GM13976 (cell line): ENCODE measurements around the gene FN1.
"Not testable (repeated sequence)": the region's sequence is repeated elsewhere in the genome, so short reads cannot be mapped to it uniquely, and the experiment has no call there.

ENCODE experiments used
- DNase-seq: peaks from one replicate; pipeline ENCODE4 v3.0.0; 2012; ENCODE audit warnings: low spot score
- CTCF ChIP-seq: IDR thresholded peaks from 2 replicates; pipeline ENCODE4 v1.5.1; 2012; ENCODE audit warnings: borderline replicate concordance, mild to moderate bottlenecking; ENCODE audit not compliant: insufficient read depth; ENCODE audit errors: extremely low read depth, missing control alignments, control extremely low read depth
- in situ Hi-C: fragments of 300-500 bp; cut with MboI; formaldehyde crosslinking; loops from one replicate; pipeline ENCODE4 v1.12.0; 2022; ENCODE audit warnings: low sequenced_read_pairs, mixed read lengths, inconsistent platforms; ENCODE audit not compliant: unreplicated experiment

The FN1 gene

GRCh38 chr2:215413974-215414373 lies 21.9 kb downstream of the FN1 start:
- no peak for TF ChIP-seq CTCF
- in situ Hi-C loops: no loop called here
- no peak for DNase-seq

- no peak for DNase-seq
- TF ChIP-seq CTCF: no peak
- in situ Hi-C loops: no loop called here
Measured at GRCh38 chr2:215413484-215413777, 22.4 kb downstream of the FN1 start.

GRCh38 chr2:215411941-215412743 lies 23.7 kb downstream of the FN1 start:
- TF ChIP-seq CTCF: no peak
- in situ Hi-C loops: no loop called here
- DNase-seq: no peak

GRCh38 chr2:215410932-215411285 lies 25.0 kb downstream of the FN1 start:
- no peak for DNase-seq
- in situ Hi-C loops: no loop called here

GRCh38 chr2:215410181-215410931 lies 25.5 kb downstream of the FN1 start:
- in situ Hi-C loops, DNase-seq: not testable (repeated sequence)

More at GRCh38 chr2:215410932-215411285, 25.0 kb downstream of the FN1 start:
- no peak for TF ChIP-seq CTCF

- in situ Hi-C loops: no loop called here
- no peak for DNase-seq
- TF ChIP-seq CTCF: no peak
Measured at GRCh38 chr2:215409331-215410127, 26.3 kb downstream of the FN1 start.

GRCh38 chr2:215408441-215408840 lies 27.4 kb downstream of the FN1 start:
- in situ Hi-C loops, DNase-seq: not testable (repeated sequence)
